HL-60 (cell line): ENCODE results near the gene UBE2J1.

ENCODE experiments used
- POLR2AphosphoS5 ChIP-seq: IDR thresholded peaks from 2 replicates; pipeline ENCODE4 v1.6.1; 2012; ENCODE audit warnings: low read depth
- TF ChIP-seq, protein P1 (sequence below): IDR thresholded peaks from one replicate; pipeline ENCODE4 v1.5.1; 2011; ENCODE audit warnings: low read length, control low read depth, inconsistent platforms; ENCODE audit not compliant: insufficient read depth
- TF ChIP-seq, protein P2 (sequence below): IDR thresholded peaks from 2 replicates; pipeline ENCODE4 v1.6.1; 2012; ENCODE audit warnings: low read depth; ENCODE audit not compliant: insufficient replicate concordance

DNA sequence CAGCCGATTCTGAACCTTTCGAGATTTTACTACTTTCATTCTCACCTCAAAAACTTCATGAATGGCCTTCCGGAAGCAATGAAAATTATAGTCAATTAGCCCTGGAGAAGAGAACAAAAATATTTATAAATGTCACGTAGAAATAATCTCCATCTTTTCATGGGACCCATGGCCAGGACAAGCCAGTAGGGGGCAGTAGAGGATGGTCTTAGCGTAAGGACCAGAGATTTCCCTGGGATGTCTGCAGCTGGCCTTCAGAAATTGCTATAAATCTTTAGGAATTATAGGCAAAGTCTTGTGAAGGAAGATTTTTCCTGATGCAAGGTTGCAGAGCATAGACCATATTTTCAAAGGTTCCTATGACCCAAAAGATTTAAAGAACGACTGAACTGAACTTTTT lies 15.6 kb upstream of the UBE2J1 start:
- TF ChIP-seq, protein P1, sequence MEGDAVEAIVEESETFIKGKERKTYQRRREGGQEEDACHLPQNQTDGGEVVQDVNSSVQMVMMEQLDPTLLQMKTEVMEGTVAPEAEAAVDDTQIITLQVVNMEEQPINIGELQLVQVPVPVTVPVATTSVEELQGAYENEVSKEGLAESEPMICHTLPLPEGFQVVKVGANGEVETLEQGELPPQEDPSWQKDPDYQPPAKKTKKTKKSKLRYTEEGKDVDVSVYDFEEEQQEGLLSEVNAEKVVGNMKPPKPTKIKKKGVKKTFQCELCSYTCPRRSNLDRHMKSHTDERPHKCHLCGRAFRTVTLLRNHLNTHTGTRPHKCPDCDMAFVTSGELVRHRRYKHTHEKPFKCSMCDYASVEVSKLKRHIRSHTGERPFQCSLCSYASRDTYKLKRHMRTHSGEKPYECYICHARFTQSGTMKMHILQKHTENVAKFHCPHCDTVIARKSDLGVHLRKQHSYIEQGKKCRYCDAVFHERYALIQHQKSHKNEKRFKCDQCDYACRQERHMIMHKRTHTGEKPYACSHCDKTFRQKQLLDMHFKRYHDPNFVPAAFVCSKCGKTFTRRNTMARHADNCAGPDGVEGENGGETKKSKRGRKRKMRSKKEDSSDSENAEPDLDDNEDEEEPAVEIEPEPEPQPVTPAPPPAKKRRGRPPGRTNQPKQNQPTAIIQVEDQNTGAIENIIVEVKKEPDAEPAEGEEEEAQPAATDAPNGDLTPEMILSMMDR: peak; percentile 65
- no peak for TF ChIP-seq POLR2AphosphoS5
- TF ChIP-seq, protein P2, sequence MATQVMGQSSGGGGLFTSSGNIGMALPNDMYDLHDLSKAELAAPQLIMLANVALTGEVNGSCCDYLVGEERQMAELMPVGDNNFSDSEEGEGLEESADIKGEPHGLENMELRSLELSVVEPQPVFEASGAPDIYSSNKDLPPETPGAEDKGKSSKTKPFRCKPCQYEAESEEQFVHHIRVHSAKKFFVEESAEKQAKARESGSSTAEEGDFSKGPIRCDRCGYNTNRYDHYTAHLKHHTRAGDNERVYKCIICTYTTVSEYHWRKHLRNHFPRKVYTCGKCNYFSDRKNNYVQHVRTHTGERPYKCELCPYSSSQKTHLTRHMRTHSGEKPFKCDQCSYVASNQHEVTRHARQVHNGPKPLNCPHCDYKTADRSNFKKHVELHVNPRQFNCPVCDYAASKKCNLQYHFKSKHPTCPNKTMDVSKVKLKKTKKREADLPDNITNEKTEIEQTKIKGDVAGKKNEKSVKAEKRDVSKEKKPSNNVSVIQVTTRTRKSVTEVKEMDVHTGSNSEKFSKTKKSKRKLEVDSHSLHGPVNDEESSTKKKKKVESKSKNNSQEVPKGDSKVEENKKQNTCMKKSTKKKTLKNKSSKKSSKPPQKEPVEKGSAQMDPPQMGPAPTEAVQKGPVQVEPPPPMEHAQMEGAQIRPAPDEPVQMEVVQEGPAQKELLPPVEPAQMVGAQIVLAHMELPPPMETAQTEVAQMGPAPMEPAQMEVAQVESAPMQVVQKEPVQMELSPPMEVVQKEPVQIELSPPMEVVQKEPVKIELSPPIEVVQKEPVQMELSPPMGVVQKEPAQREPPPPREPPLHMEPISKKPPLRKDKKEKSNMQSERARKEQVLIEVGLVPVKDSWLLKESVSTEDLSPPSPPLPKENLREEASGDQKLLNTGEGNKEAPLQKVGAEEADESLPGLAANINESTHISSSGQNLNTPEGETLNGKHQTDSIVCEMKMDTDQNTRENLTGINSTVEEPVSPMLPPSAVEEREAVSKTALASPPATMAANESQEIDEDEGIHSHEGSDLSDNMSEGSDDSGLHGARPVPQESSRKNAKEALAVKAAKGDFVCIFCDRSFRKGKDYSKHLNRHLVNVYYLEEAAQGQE: no peak
